Fibroblast of lung (primary cell): ENCODE results near the gene KCNJ6. TPM values are rescaled to one million over a fixed set of nuclear protein-coding genes. Genes with fewer than 3 reads are reported as not detected.

Experiments used
- DNase-seq, 2 donors: peaks; one replicate each; pipeline versions ENCODE4 v3.0.0 to v3.0.0-alpha.2; 2010; ENCODE audit warnings: low read depth in 2 of 2
- H2AFZ ChIP-seq: 2 replicates; pipeline ENCODE4 v1.5.1; 2012; ENCODE audit warnings: low read length, control low read depth, inconsistent platforms
- H3K27ac ChIP-seq: 2 replicates; pipeline ENCODE4 v1.5.1; 2011; ENCODE audit warnings: low read length, control low read depth; ENCODE audit not compliant: insufficient read depth
- H3K27me3 ChIP-seq: 2 replicates; pipeline ENCODE4 v1.5.1; 2011; ENCODE audit warnings: mild to moderate bottlenecking, low read length; ENCODE audit not compliant: control insufficient read depth, insufficient read depth
- H3K36me3 ChIP-seq: 2 replicates; pipeline ENCODE4 v1.5.1; 2011; ENCODE audit warnings: low read length; ENCODE audit not compliant: control insufficient read depth, insufficient read depth
- H3K4me1 ChIP-seq: 2 replicates; pipeline ENCODE4 v1.5.1; 2011; ENCODE audit warnings: low read length; ENCODE audit not compliant: control insufficient read depth, insufficient read depth; ENCODE audit errors: extremely low read depth
- H3K4me2 ChIP-seq: 2 replicates; pipeline ENCODE4 v1.5.1; 2011; ENCODE audit warnings: low read length, control low read depth; ENCODE audit not compliant: insufficient read depth; ENCODE audit errors: extremely low read depth
- H3K4me3 ChIP-seq, 4 experiments: fragments of 200-600 bp in 1 of 4; sonication (generic) in 1 of 4; replicated peaks in 1 of 4; 2 replicates each; pipeline ENCODE4 v1.5.1; 2011 to 2016; ENCODE audit warnings: low read length in 4 of 4, low read depth in 3 of 4, mild to moderate bottlenecking in 3 of 4, control low read depth in 2 of 4, inconsistent platforms in 1 of 4, mixed read lengths in 1 of 4; ENCODE audit not compliant: insufficient read depth in 1 of 4; ENCODE audit errors: control extremely low read depth in 1 of 4
- H3K79me2 ChIP-seq: 2 replicates; pipeline ENCODE4 v1.5.1; 2012; ENCODE audit warnings: mild to moderate bottlenecking, low read length, inconsistent platforms; ENCODE audit not compliant: control insufficient read depth, insufficient read depth
- H3K9ac ChIP-seq: 2 replicates; pipeline ENCODE4 v1.5.1; 2011; ENCODE audit warnings: mild to moderate bottlenecking, low read length, control low read depth; ENCODE audit not compliant: insufficient read depth
- H3K9me3 ChIP-seq: 2 replicates; pipeline ENCODE4 v1.5.1; 2012; ENCODE audit warnings: low read depth, low read length; ENCODE audit not compliant: control insufficient read depth, insufficient read depth
- H4K20me1 ChIP-seq: 2 replicates; pipeline ENCODE4 v1.5.1; 2011; ENCODE audit warnings: low read length; ENCODE audit not compliant: control insufficient read depth, insufficient read depth; ENCODE audit errors: extremely low read depth
- CTCF ChIP-seq, 2 donors: IDR thresholded peaks in 1 of 2; conservative IDR thresholded peaks in 1 of 2; 1 replicate in 1 of 2; 2 replicates in 1 of 2; pipeline ENCODE4 v1.5.1; 2011 to 2012; ENCODE audit warnings: low read length in 2 of 2, control low read depth in 1 of 2, inconsistent platforms in 1 of 2, low read depth in 1 of 2, mild to moderate bottlenecking in 1 of 2
- EZH2 ChIP-seq: IDR thresholded peaks from 2 replicates; pipeline ENCODE4 v1.5.1; 2012; ENCODE audit warnings: low read length, control low read depth, mild to moderate bottlenecking; ENCODE audit errors: missing control alignments
- polyA plus RNA-seq, 2 donors: library from polyadenylated mRNA; depleted of rRNA in 1 of 2; stranded (reverse) in 1 of 2; unstranded in 1 of 2; fragments of >200 nt; gene quantifications; 2 replicates each; pipeline ENCODE4 v1.2.1, GENCODE V29; 2011 to 2012; ENCODE audit warnings: missing spikeins in 1 of 2
- total RNA-seq: library from RNA; depleted of rRNA; stranded (reverse); fragments of >200 nt; gene quantifications from 2 replicates; pipeline ENCODE4 v1.2.1, GENCODE V29; 2014

KCNJ6 gene
- total and polyA plus RNA-seq, 2 donors (not counting 1 experiment from before 2014, with no cell fraction given) = under 0.01 to 7.6 TPM

GRCh38 chr21:37742115-37742514 lies 174.1 kb downstream of the KCNJ6 start:
- H4K20me1 ChIP-seq = no peaks in the 10 kb centered on the region
- H3K27ac ChIP-seq = no peak overlapping the region
- H3K79me2 ChIP-seq = no peaks in the 10 kb centered on the region
- no peaks in the 10 kb centered on the region for H3K27me3 ChIP-seq
- no peaks in the 10 kb centered on the region for H3K36me3 ChIP-seq
- H3K4me3 ChIP-seq = no peak overlapping the region
- no peak overlapping the region for H2AFZ ChIP-seq
- DNase-seq = no peak
- no peak for TF ChIP-seq EZH2
- no peak for TF ChIP-seq CTCF (conservative IDR thresholded peaks at IDR 0.05 in 1 of 2, IDR thresholded peaks at IDR 0.05 in 1 of 2; ENCODE audit: low read depth in 1 of 2, low read length in 2 of 2)
- peaks cover 3% of the 10 kb centered on the region for H3K4me1 ChIP-seq
- H3K9me3 ChIP-seq = no peaks in the 10 kb centered on the region
- H3K9ac ChIP-seq = no peak overlapping the region
- no peak overlapping the region for H3K4me2 ChIP-seq

- no peak overlapping the region for H3K4me2 ChIP-seq
- H3K27ac ChIP-seq = no peak overlapping the region
- H3K27me3 ChIP-seq = no peaks in the 10 kb centered on the region
- no peak for DNase-seq
- H3K9ac ChIP-seq = no peak overlapping the region
- H3K4me3 ChIP-seq = no peak overlapping the region
- H3K36me3 ChIP-seq = no peaks in the 10 kb centered on the region
- TF ChIP-seq CTCF (conservative IDR thresholded peaks at IDR 0.05 in 1 of 2, IDR thresholded peaks at IDR 0.05 in 1 of 2; ENCODE audit: low read depth in 1 of 2, low read length in 2 of 2) (no peak), EZH2 (no peak)
- no peaks in the 10 kb centered on the region for H4K20me1 ChIP-seq
- peaks cover 3% of the 10 kb centered on the region for H3K4me1 ChIP-seq
- H3K9me3 ChIP-seq = no peaks in the 10 kb centered on the region
- no peak overlapping the region for H2AFZ ChIP-seq
- H3K79me2 ChIP-seq = no peaks in the 10 kb centered on the region
These were observed 178.3 kb downstream of the KCNJ6 start for GRCh38 chr21:37737996-37738395.

- Histone ChIP-seq H3K4me2 (no peak overlapping the region), H3K27me3 (no peaks in the 10 kb centered on the region)
- TF ChIP-seq EZH2 = no peak
- TF ChIP-seq CTCF (conservative IDR thresholded peaks at IDR 0.05 in 1 of 2, IDR thresholded peaks at IDR 0.05 in 1 of 2; ENCODE audit: low read depth in 1 of 2, low read length in 2 of 2) = no peak
These were observed 178.8 kb downstream of the KCNJ6 start for GRCh38 chr21:37737507-37737906.

More at GRCh38 chr21:37737507-37737906, 178.8 kb downstream of the KCNJ6 start:
- Histone ChIP-seq H3K4me3 (no peak overlapping the region), H3K9ac (no peak overlapping the region), H2AFZ (no peak overlapping the region), H3K9me3 (no peaks in the 10 kb centered on the region), H3K4me1 (no peaks in the 10 kb centered on the region), H3K36me3 (no peaks in the 10 kb centered on the region), H3K27ac (no peak overlapping the region), H3K79me2 (no peaks in the 10 kb centered on the region), H4K20me1 (no peaks in the 10 kb centered on the region)
- no peak for DNase-seq
